Neural crest cell (in vitro differentiated cells): ENCODE measurements around the gene PODNL1. TPM values are rescaled to one million over a fixed set of nuclear protein-coding genes. Genes with fewer than 3 reads are reported as not detected.

ENCODE experiments used
- DNase-seq: peaks from one replicate; pipeline ENCODE4 v3.0.0; 2021; ENCODE audit warnings: low read depth, mixed read lengths, low spot score
- H3K27ac Mint-ChIP-seq: one replicate; pipeline ENCODE4 v1.8.0; 2021; ENCODE audit warnings: mild to moderate bottlenecking, mixed read lengths; ENCODE audit not compliant: unreplicated experiment
- H3K27me3 Mint-ChIP-seq: 2 replicates; pipeline ENCODE4 v1.8.0; 2021; ENCODE audit warnings: low read depth, mild to moderate bottlenecking, mixed read lengths
- H3K36me3 Mint-ChIP-seq: 2 replicates; pipeline ENCODE4 v1.8.0; 2021; ENCODE audit warnings: low read depth, mild to moderate bottlenecking, mixed read lengths
- H3K4me1 Mint-ChIP-seq: 2 replicates; pipeline ENCODE4 v1.8.0; 2021; ENCODE audit warnings: mixed read lengths
- H3K4me3 Mint-ChIP-seq: one replicate; pipeline ENCODE4 v1.8.0; 2021; ENCODE audit warnings: mild to moderate bottlenecking, mixed read lengths
- H3K9me3 Mint-ChIP-seq: 2 replicates; pipeline ENCODE4 v1.8.0; 2021; ENCODE audit warnings: mixed read lengths
- CTCF ChIP-seq: fragments of 200-600 bp; sonication (generic); conservative IDR thresholded peaks from 2 replicates; pipeline ENCODE4 v1.5.0; 2021; ENCODE audit warnings: antibody characterized with exemption, mild to moderate bottlenecking
- total RNA-seq: library from RNA; stranded (reverse); gene quantifications from 2 replicates; pipeline ENCODE4 v1.2.1, GENCODE V29; 2021

Gene PODNL1
- total RNA-seq, 1 donor from 2014 or later = 0.42 TPM

GRCh38 chr19:13881251-13881691, 56.9 kb downstream of the PODNL1 start:
- no peak overlapping the region for H3K27ac Mint-ChIP-seq
- H3K36me3 Mint-ChIP-seq = no peaks in the 10 kb centered on the region
- no peaks in the 10 kb centered on the region for H3K9me3 Mint-ChIP-seq
- H3K4me3 Mint-ChIP-seq = peak overlapping the region; percentile 27
- H3K27me3 Mint-ChIP-seq = no peaks in the 10 kb centered on the region
- DNase-seq = peak; percentile 26
- no peak for TF ChIP-seq CTCF
- peaks cover 20% of the 10 kb centered on the region for H3K4me1 Mint-ChIP-seq

Other genes starting within 250 kb of the PODNL1 start
- gene MRI1, start 173.9 kb downstream of the PODNL1 start, total RNA-seq = 24.0 TPM in 2 replicates
- 89.1 and 111 TPM in 2 replicates for gene C19orf53, start 164.0 kb downstream of the PODNL1 start, total RNA-seq
- gene ZSWIM4, start 143.0 kb downstream of the PODNL1 start, total RNA-seq = 19.3 and 19.9 TPM in 2 replicates
- 0.73 and 1.6 TPM in 2 replicates for gene NANOS3, start 61.3 kb downstream of the PODNL1 start, total RNA-seq
- gene BRME1, start 32.3 kb downstream of the PODNL1 start, total RNA-seq = 15.0 and 15.1 TPM in 2 replicates
- gene CC2D1A, start 32.2 kb downstream of the PODNL1 start, total RNA-seq = 31.7 and 32.4 TPM in 2 replicates
- 83.5 and 85.6 TPM in 2 replicates for gene DCAF15, start 14.1 kb upstream of the PODNL1 start, total RNA-seq
- gene RFX1, start 67.9 kb upstream of the PODNL1 start, total RNA-seq = 17.6 and 19.9 TPM in 2 replicates
- not detected in 2 replicates for gene RLN3, start 89.7 kb upstream of the PODNL1 start, total RNA-seq
- 4.8 and 5.0 TPM in 2 replicates for gene IL27RA, start 93.3 kb upstream of the PODNL1 start, total RNA-seq
- gene PALM3, start 123.7 kb upstream of the PODNL1 start, total RNA-seq = 5.2 and 5.7 TPM in 2 replicates
- gene MISP3, start 134.4 kb upstream of the PODNL1 start, total RNA-seq = 0.39 and 0.98 TPM in 2 replicates
- not detected in 2 replicates for gene C19orf67, start 147.4 kb upstream of the PODNL1 start, total RNA-seq
- gene SAMD1, start 152.3 kb upstream of the PODNL1 start, total RNA-seq = 67.2 and 71.9 TPM in 2 replicates
- 103 TPM in 2 replicates for gene PRKACA, start 179.3 kb upstream of the PODNL1 start, total RNA-seq
- 54.8 and 55.6 TPM in 2 replicates for gene ASF1B, start 198.2 kb upstream of the PODNL1 start, total RNA-seq